Gastroesophageal sphincter (tissue), 3 donors: Measurements from ENCODE around the gene MGAM2.

Source experiments
- POLR2AphosphoS5 ChIP-seq: sonication (generic); formaldehyde crosslinking; IDR thresholded peaks from one replicate; pipeline ENCODE4 v1.6.1; 2017; ENCODE audit warnings: antibody characterized with exemption
- TF ChIP-seq, protein P1 (sequence below), 4 experiments: fragments of 200-600 bp in 2 of 4; fragments of 450-650 bp in 2 of 4; sonication (generic) in 1 of 4; IDR thresholded peaks; one replicate each; pipeline ENCODE4 v1.5.1; 2017 to 2019; ENCODE audit warnings: antibody characterized with exemption in 4 of 4, mild to moderate bottlenecking in 2 of 4, moderate library complexity in 2 of 4

DNA sequence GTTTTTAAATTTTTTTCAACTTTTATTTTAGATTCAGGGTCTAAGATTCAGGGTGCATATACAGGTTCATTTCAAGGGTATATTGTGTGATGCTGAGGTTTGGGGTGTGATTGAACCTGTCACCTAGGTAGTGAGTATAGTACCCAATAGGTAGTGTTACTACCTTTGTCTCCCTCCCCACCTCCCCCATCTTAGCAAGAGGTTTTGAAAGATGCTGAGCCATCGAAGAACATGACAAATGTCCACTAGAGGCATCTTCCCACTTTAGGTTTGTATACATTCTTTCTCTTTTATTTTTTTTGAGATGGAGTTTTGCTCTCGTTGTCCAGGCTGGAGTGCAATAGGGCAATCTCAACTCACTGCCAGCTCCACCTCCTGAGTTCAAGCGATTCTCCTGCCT is 880 bp upstream of the MGAM2 start:
- no peak for TF ChIP-seq POLR2AphosphoS5
- TF ChIP-seq, protein P1, sequence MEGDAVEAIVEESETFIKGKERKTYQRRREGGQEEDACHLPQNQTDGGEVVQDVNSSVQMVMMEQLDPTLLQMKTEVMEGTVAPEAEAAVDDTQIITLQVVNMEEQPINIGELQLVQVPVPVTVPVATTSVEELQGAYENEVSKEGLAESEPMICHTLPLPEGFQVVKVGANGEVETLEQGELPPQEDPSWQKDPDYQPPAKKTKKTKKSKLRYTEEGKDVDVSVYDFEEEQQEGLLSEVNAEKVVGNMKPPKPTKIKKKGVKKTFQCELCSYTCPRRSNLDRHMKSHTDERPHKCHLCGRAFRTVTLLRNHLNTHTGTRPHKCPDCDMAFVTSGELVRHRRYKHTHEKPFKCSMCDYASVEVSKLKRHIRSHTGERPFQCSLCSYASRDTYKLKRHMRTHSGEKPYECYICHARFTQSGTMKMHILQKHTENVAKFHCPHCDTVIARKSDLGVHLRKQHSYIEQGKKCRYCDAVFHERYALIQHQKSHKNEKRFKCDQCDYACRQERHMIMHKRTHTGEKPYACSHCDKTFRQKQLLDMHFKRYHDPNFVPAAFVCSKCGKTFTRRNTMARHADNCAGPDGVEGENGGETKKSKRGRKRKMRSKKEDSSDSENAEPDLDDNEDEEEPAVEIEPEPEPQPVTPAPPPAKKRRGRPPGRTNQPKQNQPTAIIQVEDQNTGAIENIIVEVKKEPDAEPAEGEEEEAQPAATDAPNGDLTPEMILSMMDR (IDR thresholded peaks at IDR 0.05) = no peak
